GM19240 (cell line): ENCODE results near the gene PABPN1L.

Source experiments
- DNase-seq: peaks from one replicate; pipeline ENCODE4 v3.0.0; 2011; ENCODE audit warnings: low spot score; ENCODE audit not compliant: insufficient read length

Gene PABPN1L, protein sequence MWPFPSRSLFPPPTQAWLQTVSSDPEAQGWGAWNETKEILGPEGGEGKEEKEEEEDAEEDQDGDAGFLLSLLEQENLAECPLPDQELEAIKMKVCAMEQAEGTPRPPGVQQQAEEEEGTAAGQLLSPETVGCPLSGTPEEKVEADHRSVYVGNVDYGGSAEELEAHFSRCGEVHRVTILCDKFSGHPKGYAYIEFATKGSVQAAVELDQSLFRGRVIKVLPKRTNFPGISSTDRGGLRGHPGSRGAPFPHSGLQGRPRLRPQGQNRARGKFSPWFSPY

DNA sequence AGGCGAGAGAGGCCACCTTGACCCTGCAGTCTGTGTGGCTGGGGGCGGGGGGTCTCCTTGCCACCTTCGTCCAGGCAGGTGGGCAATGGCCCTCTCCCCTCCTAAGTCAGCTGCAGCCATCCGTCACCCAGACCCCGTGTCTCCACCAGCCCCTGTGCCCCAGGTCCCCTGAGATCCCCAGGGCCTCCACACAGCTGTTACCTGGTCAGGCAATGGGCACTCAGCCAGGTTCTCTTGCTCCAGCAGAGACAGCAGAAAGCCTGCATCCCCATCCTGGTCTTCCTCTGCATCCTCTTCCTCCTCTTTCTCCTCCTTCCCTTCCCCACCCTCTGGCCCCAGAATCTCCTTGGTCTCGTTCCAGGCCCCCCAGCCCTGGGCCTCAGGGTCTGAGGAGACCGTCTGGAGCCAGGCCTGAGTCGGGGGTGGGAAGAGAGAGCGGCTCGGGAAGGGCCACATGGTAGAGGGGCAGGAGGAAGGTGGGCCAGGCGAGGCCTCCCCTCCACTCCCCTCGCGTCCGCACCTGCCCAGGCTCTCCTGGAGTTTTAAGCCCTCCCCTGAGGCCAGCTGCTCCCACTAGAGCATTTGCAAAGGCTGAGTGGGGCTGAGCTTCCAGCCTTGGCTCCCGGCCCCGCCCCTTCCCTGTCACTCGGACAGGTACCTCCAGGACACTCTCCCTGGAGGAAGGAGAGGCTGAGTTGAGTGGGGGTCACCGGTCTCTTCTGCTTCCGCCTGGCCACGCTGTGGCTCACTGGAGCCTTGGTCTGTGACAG, at the start of gene PABPN1L:
Gene PABPN1L, minus strand, starts transcription at position 510 of the 770 bp plus-strand sequence. Its CDS starts 54 bp downstream, at position 456.
- DNase-seq: no peak

DNA sequence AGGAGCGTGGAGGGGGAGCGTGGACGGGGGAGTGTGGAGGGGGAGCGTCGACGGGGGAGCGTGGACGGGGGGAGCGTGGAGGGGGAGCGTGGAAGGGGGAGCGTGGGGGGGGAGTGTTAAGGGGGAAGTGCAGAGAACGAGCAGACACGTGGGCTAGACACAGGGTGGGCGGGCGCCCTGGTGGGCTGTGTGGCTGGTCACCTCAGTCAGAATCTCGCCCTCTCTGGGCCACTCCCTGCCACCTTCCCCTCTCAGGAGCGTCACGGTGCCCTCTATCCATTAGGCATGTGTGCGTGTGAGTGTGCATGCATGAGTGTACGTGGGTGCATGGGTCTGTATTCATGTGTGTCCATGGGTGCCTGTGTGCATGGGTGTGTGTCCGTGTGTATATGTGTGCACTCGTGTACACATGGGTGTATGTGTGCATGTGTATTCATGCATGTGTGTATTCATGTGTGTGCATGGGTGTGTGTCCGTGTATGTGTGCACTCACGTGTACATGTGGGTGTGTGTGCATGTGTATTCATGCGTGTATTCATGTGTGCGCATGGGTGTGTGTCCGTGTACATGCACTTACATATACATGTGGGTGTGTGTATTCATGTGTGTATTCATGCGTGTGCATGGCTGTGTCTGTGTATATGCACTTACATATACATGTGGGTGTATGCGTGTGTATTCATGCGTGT, 49.3 kb upstream of the PABPN1L start:
- no peak for DNase-seq

DNA sequence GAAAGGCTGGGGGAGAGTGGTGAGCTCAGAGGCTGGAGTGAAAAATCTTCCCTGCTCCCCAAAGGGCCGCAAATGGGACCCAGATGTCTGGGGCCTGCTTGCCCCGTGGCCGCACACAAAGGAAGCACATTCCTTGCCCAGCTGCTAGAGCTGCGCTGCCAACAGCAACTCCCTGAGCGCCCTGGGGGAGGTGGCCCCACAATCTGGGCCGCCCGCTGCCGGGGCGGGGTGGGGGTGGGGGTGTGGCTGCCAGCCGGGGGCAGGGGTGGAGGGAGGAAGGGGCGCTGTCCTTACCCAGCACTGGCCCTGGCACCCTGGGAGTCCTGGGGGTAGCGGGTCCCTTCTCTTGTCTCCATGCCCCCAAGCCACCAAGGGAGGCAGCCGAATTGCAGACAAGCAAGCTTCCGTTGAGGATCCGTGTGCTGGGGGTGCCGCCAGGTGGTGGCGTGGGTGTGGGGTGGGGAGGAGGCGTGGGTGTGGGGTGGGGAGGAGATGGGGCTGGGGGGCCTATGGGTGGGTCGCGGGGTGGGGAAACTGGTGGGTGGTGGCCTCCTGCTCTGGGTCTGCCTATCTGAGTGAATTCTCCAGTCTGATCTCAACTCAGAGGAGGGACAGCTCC, 48.4 kb upstream of the PABPN1L start:
- no peak for DNase-seq

DNA sequence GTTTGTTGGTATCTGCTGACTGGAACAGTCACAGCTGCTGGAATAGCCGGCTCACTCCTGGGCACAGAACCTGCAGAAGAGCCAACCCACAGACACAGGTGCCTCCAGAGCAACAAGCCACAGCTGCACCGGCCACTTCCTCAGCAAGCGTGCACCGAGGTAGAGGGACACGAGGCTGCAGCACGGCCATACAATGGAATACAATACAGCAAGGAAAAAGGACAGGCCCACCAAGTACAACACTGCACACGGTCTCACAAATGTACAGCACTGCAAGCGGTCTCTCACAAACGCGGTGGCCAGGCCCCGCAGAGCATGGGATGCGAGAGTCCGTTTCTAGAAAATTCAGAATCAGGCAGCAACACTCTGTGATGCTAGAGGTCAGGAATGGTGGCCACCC, 47.4 kb upstream of the PABPN1L start:
- no peak for DNase-seq

DNA sequence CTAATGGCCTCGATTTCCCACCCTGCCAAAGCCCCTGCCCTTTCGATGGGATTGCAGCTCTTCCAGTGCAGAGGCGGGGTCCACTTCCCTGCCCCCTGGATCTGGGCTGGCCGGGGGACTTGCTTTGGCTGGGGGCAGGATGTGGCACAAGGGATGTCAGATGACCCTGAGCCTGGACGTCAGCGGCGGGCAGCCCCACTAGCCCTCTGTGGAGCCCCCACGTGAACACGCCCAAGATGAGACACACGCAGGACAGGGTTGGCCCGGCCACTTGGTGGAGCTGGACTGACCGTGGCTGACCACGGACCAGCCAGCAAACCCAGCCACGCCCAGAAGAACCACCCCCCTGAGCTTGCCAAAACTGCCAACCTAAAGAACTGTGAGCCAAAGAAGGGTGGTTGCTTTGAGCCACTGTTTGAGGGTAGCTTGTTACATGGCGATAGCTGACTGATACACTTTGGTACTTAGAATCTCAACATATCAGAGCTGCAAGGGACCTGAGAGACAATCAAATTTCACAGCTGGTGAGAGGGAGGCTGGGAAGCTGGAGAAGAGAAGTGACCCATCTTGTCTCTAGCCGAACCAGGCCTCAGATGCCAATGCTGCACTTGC, 46.6 kb upstream of the PABPN1L start:
- DNase-seq: no peak

DNA sequence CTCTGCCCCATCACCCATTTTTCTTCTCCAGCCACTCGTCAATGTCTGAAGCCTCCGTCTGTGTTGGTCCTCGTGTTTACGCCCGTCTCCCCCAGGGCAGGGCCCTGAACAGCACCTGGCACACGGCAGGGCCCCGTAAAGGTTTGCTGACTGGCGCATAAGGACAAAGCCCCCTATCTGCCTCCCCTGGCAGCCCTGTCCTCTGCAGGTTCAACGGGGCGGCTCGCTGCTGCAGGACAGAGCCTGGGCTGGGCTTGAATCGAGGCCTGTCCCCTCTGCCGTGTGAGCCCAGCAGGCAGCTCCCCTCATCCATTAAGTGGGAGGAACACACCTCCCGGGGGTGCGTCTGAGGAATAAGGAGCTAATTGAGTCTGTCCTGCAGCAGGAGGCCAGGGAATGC, 46.1 kb upstream of the PABPN1L start:
- DNase-seq: no peak

DNA sequence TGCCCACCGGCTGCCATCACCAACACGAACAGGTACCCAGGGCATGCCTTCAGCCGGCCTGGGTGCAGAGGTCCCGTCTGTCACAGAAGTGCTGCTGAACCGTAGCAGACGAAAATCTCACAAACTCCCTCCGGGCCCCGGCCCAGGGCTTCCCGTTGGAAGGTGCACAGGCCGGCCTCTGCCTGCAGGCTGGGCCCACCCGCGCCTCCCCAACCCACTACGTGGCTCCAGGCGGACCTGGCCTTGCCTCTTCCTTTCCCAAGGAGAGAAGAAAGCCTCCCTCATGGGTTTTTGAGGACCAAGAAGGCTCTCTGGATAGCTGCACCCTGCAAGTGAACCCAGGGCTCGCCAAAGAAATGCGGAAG, 45.5 kb upstream of the PABPN1L start:
- DNase-seq: no peak

DNA sequence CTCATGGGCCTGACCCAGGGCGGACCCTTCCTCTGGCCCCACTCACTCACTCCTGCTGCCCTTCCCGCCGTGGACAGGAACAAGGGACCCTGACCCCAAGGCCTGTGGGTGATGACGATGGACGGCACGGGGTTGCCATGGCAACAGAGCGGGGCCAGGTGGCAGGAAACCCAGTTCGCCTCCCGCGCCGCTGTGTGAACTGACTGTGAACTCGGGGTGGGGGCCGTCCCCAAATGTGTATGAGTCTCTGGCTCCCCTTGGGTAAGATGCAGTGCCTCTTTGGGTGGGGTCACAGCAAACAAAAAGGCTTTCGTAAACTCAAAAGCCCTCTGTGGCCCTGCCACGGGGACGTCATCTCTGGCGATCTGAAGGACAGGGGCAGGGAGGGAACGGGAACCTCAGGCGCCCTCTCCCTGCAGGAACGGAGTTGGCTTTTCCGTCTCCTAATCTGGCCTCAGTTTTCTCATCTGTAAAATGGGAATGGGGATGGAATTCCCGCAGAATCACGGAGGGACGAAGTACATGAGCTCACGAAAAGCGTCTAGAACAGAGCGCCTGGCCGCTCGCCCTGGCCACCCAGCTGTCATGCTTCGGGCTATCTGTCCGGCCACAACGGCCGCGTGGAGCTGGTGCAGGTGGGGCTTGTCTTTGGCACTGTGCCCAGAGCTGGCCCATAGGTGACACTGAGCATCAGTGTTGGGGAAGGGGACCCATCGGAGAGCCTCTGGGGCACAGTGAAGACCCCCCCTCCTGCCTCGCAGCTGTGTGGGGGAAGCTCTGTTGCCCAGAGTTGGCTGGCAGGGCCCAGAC, 44.9 kb upstream of the PABPN1L start:
- DNase-seq: no peak

DNA sequence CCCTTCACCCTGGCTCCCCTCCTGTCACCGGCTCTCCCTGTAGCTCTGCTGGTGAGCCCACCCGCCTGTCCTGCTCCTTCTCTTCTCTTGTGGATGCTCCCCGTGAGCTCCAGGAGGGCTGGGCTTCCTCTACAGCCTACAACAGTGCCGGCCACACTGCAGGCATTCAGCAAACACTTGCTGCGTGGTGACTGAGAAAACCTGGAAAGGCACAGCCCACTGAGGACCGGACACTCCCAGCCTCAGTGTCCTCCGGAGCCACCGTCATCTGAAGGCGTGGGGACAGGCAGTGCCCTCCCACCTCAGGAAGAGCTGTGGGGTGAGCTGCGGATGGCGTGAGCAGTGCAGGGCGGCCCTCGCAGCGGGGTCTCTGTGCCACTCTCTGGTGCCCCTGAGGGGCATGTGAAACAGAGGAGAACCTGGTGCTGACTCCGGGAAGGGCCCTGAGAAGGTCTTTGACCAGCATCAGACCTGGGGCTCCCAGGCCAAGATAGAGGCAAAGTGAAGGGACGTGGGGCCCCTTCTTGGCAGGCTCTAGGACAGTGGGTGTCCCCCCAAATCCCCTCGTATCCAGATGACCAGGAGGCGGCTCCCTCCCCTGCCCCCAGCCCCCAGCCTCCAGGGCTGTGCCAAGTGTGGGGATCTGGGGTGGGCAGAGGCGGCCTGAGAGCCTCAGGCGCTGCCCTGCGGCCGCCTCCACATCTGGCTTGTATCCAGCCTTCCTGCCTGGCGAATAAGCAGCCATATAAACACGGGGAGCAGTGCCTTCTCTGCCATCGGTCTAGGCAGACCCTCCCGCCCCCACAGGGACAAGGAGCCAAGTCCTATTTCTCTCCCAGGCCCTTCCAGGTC, 44.0 kb upstream of the PABPN1L start:
- no peak for DNase-seq

DNA sequence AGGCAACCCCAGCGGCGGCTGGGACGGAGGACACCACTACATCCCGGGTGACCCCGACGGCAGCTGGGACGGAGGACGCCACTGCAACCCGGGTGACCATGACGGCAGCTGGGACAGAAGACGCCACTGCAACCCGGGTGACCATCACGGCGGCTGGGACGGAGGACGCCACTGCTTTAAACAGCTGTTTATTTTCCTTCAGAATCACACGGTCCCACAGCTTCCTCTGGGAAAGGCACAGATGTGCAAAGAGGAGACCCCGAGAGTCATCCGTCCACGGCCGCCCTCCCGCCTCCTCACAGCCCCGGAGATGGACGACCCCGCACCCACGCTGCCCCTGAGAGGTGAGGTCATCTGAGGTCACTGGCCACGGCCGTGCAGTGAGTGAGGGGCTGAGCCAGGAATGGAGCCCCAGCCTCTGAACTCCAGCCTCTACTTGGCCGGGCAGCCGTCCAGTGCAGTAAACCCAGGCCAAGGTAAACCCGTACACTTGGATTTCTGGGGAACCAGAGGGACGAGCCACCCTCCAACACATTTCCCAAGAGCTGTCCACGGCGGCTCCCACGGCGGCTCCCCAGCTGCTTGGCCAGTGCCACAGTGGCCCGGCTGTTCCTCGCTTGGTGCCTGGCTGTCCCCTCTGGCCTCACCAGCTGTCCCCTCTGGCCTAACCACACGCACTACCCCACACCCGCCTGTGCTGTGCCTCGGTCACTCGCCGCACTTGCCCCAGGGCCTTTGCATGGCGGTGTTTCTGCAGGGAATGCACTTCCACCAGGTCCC, 43.2 kb upstream of the PABPN1L start:
- DNase-seq: no peak

DNA sequence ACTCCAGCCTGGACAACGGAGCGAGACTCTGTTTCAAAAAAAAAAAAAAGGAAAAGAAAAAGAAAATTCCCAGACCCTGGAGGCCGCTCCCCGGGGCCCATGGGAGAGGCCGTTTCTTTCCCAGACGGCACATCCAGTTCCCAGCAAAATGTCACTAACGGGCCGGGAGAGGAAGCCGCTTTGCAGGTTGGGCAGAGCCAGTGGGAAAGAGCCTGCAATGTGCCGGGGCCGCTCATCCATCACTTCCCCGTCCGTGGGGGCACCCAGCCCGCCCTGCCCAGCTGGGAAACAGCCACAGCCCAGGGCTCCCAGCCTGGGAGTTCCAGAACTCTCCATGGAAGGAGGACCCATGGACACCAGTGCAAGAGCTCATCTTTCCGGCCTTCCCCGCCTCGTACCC, 41.8 kb upstream of the PABPN1L start:
- DNase-seq: no peak

DNA sequence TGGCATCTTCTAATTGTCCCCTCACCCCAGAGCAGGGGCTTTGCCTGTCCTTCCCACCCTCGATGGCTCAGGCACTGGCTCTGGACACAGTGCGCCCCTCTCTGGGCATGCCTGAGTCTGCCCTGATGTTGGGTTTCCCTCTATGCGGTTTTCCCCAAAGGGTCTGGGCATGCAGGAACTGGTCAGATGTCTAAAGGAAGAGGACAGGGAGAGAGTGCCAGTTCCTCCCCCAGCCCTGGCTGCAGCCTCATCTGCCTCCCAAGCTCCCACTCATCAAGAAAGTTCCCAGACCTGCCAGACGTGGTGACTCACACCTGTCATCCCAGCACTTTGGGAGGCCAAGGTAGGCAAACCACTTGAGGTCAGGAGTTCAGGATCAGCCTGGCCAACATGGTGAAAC, 41.3 kb upstream of the PABPN1L start:
- DNase-seq: no peak

DNA sequence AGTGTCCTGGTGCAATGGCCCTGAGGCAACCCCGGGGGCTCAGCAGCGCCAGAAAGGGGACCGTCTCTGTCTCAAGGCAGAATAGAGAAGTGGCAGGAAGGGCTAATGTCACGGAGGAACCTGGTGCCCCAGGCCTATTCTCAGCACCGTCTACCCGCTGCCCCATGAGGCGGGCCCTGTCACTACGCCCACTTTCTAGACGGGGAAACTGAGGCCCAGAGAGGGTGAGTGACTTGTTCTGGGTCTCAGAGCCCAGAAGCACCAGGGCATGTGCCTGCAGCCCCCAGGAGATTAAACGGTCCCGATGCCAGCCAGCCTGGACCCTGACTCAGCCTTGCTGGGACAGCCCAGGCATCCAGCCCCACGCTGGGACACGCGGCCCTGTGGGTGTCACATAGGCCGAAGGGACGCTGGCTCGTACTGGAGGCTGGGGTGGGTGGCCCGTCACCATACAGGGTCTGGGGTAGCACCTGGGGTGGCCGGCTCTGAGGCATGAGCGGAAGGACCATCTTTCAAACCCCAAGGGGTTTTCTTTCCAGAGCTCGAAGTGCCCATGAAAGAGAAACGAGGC, 40.2 kb upstream of the PABPN1L start:
- DNase-seq: no peak

DNA sequence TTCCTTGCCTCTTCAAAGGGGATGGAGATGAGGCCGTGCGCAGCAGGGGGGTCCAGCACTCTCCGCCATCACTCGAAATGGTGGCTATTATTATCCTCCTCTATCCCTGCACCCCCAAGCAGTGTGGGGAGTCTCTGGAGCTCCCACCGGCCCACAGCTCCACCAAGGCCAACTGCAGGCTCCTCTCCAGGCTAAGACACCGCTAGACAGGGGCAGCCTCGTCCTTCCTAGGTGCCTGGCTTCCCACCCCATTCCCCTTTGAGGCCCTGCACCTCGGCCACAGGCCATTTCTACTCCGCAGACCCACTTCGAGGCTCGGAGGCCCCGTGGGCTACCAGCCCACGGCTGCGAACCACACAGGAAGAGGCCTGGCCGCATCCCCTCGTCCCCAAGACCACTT, 39.6 kb upstream of the PABPN1L start:
- no peak for DNase-seq

DNA sequence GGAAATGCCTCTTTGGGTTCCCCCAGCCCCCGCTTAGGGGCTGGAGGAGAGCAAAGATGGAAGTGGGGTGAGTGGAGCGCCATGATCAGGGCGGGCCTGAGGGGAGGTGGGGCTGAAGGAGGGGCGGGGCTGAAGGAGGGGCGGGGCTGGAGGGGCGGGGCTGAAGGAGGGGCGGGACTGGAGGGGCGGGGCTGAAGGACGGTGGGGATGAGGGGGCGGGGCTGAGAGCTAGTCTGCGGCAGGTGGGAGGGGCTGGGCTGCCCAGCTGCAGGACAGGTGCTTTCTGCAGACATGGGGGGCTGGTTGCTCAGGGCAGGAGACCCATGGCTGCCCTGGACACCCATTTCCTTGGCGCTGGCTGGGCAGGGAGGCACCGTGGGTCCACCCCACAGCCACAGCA, 39.1 kb upstream of the PABPN1L start:
- peak; percentile 67 for DNase-seq

DNA sequence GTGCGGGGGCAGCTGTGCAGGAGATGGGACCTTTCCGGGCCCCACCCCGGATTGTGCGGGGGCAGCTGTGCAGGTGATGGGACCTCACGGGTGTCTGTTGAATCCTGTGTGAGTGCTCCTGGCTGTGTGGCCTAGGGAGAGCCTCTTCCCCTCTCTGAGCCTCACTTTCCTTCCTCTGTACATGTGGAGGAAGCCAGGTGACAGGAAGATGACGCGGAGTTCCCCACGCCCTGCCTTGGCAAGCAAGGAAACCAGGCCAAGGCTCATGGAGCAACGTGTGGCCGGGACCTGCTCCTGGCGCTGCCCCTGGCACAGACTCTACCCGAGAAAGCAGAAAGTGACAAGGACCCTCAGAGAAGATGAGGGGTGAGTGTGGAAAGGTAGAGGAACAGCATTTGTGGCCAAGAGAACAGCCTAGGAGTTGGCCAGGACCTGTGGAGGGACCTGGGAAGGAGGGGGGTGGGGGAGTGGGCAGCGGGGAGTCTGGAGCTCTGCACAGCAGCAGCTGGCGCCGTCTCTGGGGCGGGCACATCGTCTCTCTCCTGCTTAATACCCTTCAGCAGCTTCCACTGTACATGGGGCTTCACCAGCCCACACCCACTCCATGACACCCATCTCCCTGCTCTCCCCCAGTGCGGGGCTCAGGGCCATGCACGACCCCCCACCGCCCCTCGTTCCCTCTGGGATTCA, 38.4 kb upstream of the PABPN1L start:
- no peak for DNase-seq

DNA sequence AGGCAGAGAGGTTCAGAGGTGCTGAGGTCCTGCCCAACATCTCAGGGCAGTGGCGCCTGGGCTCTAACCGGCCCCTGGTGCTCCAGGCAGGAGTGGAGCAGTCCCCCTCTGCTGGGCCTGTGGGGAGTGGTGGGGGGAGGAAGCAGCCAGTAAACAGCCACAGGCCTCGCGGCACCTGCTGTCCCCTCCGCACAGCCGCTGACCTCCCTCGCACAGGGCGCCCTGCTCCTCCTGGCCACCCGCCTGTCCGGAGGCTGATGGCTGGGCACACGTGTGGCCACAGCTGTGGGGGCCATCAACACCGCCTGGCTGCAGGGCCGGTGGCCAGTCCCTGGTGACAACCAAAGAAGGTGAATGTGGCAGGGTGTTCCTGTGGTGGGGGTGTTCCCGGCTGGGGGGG, 36.8 kb upstream of the PABPN1L start:
- DNase-seq: no peak

DNA sequence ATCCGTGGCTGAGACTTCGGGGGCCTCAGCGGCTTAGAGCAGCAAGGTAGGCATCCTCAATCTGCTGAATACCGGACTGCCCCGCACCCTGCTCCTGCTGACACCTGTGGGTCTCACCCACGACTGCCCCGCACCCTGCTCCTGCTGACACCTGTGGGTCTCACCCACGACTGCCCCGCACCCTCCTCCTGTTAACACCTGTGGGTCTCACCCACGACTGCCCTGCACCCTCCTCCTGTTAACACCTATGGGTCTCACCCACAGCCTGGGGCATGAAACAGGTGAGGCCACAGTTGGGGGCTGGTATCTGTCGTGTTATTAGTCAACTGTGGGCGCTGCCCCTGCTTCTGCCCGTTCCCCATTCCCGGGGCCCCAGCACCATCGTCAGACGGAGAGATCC, 36.3 kb upstream of the PABPN1L start:
- DNase-seq: no peak
